Measurements from ENCODE around the gene CTXND2. TPM values are rescaled to one million over a fixed set of nuclear protein-coding genes. Genes with fewer than 3 reads are reported as not detected.

CTXND2 gene
- total and polyA plus RNA-seq, 2 donors, result 0.05 to 0.09 TPM

DNA sequence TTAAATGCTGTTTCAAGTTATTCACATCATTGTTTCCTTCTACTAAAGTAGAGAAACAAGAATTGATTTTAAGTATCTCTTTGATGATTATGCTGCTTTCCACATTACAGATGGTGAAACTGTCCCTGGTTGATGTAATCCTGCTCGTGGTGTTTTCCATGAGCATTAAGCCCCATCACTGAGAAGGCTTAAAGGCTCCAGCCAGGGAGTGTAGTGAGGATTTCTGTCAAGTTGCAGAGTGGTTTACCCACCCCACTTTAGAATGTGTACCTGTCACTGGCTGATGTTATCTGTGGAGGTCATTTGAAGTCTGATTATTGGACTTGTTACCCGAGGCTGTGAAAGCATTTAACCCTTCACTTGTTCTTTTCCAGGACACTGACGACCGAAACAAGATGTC lies 74.8 kb downstream of the CTXND2 start:
- Histone ChIP-seq H3K4me3 (ENCODE audit: low read length in 2 of 2) (no peak overlapping the region), H3K4me1 (ENCODE audit: control insufficient read depth in 2 of 2, insufficient read depth in 2 of 2, low read length in 2 of 2) (no peaks in the 10 kb centered on the region), H3K36me3 (ENCODE audit: control insufficient read depth in 2 of 2, insufficient read depth in 2 of 2, low read length in 1 of 2) (peaks cover 75 to 90% of the 10 kb centered on the region in 2 donors), H3K27me3 (ENCODE audit: control insufficient read depth in 2 of 2, insufficient read depth in 1 of 2, low read length in 1 of 2) (no peaks in the 10 kb centered on the region), H3K9me3 (ENCODE audit: control insufficient read depth in 2 of 2, insufficient read depth in 1 of 2, low read length in 1 of 2) (no peaks in the 10 kb centered on the region), H3K27ac (ENCODE audit: low read depth in 1 of 2, low read length in 1 of 2) (no peak overlapping the region)
- DNase-seq (ENCODE audit: low read depth in 6 of 9, low spot score in 9 of 9), result no peak
- WGBS, result 88% methylated on average over 4 of the region's 4 CpGs

Other genes starting within 250 kb of the CTXND2 start
- gene GOLPH3L, start 190.0 kb upstream of the CTXND2 start, total RNA-seq, result 12.2 TPM
- 16.5 TPM for gene GOLPH3L, start 190.0 kb upstream of the CTXND2 start, polyA plus RNA-seq
- 0.57 TPM for gene HORMAD1, start 166.2 kb upstream of the CTXND2 start, total RNA-seq
- gene HORMAD1, start 166.2 kb upstream of the CTXND2 start, polyA plus RNA-seq, result 0.23 TPM
- gene CTSS, start 121.4 kb upstream of the CTXND2 start, total RNA-seq, result 104 TPM
- 84.8 TPM for gene CTSS, start 121.4 kb upstream of the CTXND2 start, polyA plus RNA-seq
- gene CTSK, start 78.9 kb upstream of the CTXND2 start, total RNA-seq, result 8.4 TPM
- gene CTSK, start 78.9 kb upstream of the CTXND2 start, polyA plus RNA-seq, result 27.5 TPM
- 18.2 TPM for gene ARNT, start 10.5 kb upstream of the CTXND2 start, total RNA-seq
- gene ARNT, start 10.5 kb upstream of the CTXND2 start, polyA plus RNA-seq, result 17.2 TPM
- gene SETDB1, start 39.2 kb downstream of the CTXND2 start, total RNA-seq, result 35.5 TPM
- gene SETDB1, start 39.2 kb downstream of the CTXND2 start, polyA plus RNA-seq, result 25.9 TPM
- gene CERS2, start 87.7 kb downstream of the CTXND2 start, total RNA-seq, result 55.6 TPM
- 76.3 TPM for gene CERS2, start 87.7 kb downstream of the CTXND2 start, polyA plus RNA-seq
- 0.14 TPM for gene ANXA9, start 95.2 kb downstream of the CTXND2 start, total RNA-seq
- 2.1 TPM for gene ANXA9, start 95.2 kb downstream of the CTXND2 start, polyA plus RNA-seq
- 3.5 TPM for gene MINDY1, start 119.8 kb downstream of the CTXND2 start, total RNA-seq
- gene MINDY1, start 119.8 kb downstream of the CTXND2 start, polyA plus RNA-seq, result 4.8 TPM
- gene PRUNE1, start 121.3 kb downstream of the CTXND2 start, total RNA-seq, result 16.2 TPM
- gene PRUNE1, start 121.3 kb downstream of the CTXND2 start, polyA plus RNA-seq, result 16.7 TPM
- 0.52 TPM for gene BNIPL, start 149.4 kb downstream of the CTXND2 start, total RNA-seq
- gene BNIPL, start 149.4 kb downstream of the CTXND2 start, polyA plus RNA-seq, result 6.2 TPM
- 0.80 TPM for gene C1orf56, start 160.6 kb downstream of the CTXND2 start, total RNA-seq
- gene C1orf56, start 160.6 kb downstream of the CTXND2 start, polyA plus RNA-seq, result 2.1 TPM
- 92.0 TPM for gene CDC42SE1, start 172.5 kb downstream of the CTXND2 start, total RNA-seq
- gene CDC42SE1, start 172.5 kb downstream of the CTXND2 start, polyA plus RNA-seq, result 95.9 TPM
- 10.8 TPM for gene MLLT11, start 173.3 kb downstream of the CTXND2 start, total RNA-seq
- 6.6 TPM for gene MLLT11, start 173.3 kb downstream of the CTXND2 start, polyA plus RNA-seq
- gene GABPB2, start 183.6 kb downstream of the CTXND2 start, total RNA-seq, result 18.9 TPM
- 8.5 TPM for gene GABPB2, start 183.6 kb downstream of the CTXND2 start, polyA plus RNA-seq